GM18505 (cell line): Measurements from ENCODE around the gene SPRYD4.

Source experiments
- ATAC-seq: cut with Tn5 transposase; IDR thresholded peaks from one replicate; pipeline ENCODE4 v1.9.1; 2021; ENCODE audit not compliant: unreplicated experiment
- POLR2A ChIP-seq: IDR thresholded peaks from 4 replicates; pipeline ENCODE4 v1.6.1; 2011; ENCODE audit warnings: borderline replicate concordance; ENCODE audit not compliant: insufficient read depth, insufficient read length; ENCODE audit errors: extremely low read depth

The SPRYD4 gene

GRCh38 chr12:56520506-56520905 is 52.1 kb downstream of the SPRYD4 start:
- TF ChIP-seq POLR2A = no peak
- ATAC-seq = no peak

GRCh38 chr12:56521209-56521589 is 52.8 kb downstream of the SPRYD4 start:
- no peak for TF ChIP-seq POLR2A
- ATAC-seq = no peak

DNA sequence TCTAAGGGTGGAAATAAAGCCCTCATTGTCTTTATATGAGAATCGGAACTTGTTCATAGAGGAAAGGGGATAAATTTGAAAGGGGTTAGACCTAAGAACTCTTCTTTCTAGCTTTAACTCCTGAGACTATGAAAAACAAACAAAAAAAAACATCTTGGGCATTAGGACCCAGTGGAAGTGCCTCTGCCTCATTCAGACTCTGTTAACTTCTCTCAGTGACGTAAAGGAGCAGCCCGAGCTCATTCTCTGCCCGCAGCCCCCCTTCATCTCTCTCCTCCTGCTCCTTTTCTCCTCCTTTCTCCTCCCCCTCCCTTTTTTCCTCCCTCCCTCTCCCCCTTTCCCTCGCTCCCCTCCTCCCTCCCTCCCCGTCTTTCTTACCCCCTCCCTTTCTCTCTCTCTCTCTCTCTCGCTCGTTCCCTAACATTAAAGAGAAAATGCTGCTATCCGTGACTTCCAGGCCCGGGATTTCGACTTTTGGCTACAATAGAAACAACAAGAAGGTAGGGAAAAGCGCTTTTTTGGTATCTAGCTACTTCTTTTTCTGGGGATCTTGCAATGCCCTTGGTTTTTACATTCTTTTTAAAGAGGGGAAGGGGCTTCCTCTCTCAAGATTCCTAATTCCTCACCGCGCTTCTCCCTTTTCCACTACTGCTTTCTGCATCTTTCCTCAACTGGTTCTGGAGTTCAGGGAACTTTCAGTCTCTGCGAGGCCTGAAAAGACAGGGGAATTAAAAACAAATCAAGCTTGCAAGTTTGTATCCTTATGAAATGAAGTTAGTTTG is 53.4 kb downstream of the SPRYD4 start, which contains the start of gene RBMS2:
Gene RBMS2, plus strand, starts transcription at position 231 of the 782 bp plus-strand sequence. Its CDS starts 204 bp downstream, at position 435.
- TF ChIP-seq POLR2A = no peak
- ATAC-seq = peak; percentile 68

- no peak for TF ChIP-seq POLR2A
- ATAC-seq = no peak
Measured at GRCh38 chr12:56522411-56523193, 54.2 kb downstream of the SPRYD4 start.

- ATAC-seq = no peak
Measured at GRCh38 chr12:56528846-56529245, 60.5 kb downstream of the SPRYD4 start.

More at GRCh38 chr12:56528846-56529245, 60.5 kb downstream of the SPRYD4 start:
- no peak for TF ChIP-seq POLR2A
